NCI-H2196 treated with DMSO at 0.1 percent for 48 hours (cell line): ENCODE data around the gene DDX47.
"Not testable (repeated sequence)": the region's sequence is repeated elsewhere in the genome, so short reads cannot be mapped to it uniquely, and the experiment has no call there.

Source experiments
- DNase-seq: peaks from one replicate; lab custom pipeline; 2025; ENCODE audit not compliant: unreplicated experiment; lab: John Stamatoyannopoulos, UW

Gene DDX47

GRCh38 chr12:12870465-12870864 lies 57.3 kb downstream of the DDX47 start:
- no peak for DNase-seq

- DNase-seq = no peak
These were observed 58.5 kb downstream of the DDX47 start for GRCh38 chr12:12871587-12872138.

- no peak for DNase-seq
These were observed 59.2 kb downstream of the DDX47 start for GRCh38 chr12:12872139-12872933.

GRCh38 chr12:12872934-12873275 lies 59.8 kb downstream of the DDX47 start:
- DNase-seq = no peak

GRCh38 chr12:12874029-12874428 lies 60.9 kb downstream of the DDX47 start:
- no peak for DNase-seq

- not testable (repeated sequence) for DNase-seq
These were observed 62.2 kb downstream of the DDX47 start for GRCh38 chr12:12875301-12875700.

- DNase-seq = no peak
These were observed 64.1 kb downstream of the DDX47 start for GRCh38 chr12:12877153-12877768.

- DNase-seq = no peak
These were observed 64.8 kb downstream of the DDX47 start for GRCh38 chr12:12877781-12878455.
